ENCODE results near the gene KRTAP10-4.

GRCh38 chr21:44619886-44620285 is 46.4 kb downstream of the KRTAP10-4 start:
- TF ChIP-seq CTCF (IDR thresholded peaks at IDR 0.05; ENCODE audit: insufficient read depth, low read depth, low read length) (no peak), EZH2 (IDR thresholded peaks at IDR 0.05; ENCODE audit: insufficient read depth, low read length) (no peak)

Measured in astrocyte (in vitro differentiated cells and primary cell).